ENCODE measurements around the gene SLF2. TPM values are rescaled to one million over a fixed set of nuclear protein-coding genes. Genes with fewer than 3 reads are reported as not detected.

The SLF2 gene
- total RNA-seq, 1 donor from 2014 or later, result 16.4 TPM

DNA sequence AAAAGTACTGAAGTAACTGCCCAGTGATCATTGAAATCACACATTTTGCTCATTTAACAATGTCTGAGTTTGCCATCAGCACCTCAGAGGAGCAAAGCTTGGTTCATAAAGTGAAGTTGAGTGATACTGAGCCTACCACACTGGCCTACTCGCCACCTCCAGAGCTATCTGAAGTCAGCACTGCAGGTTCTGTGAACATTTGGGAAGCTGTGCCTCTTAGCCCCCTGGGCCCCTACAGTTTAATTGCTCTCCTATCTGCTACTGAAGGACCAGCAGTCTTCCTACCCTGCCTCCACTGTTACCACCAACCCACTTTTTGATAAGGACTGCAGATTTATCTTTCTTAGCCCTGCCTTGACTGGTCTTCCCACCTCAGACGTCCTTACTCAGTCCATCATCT lies 54.6 kb downstream of the SLF2 start:
- H3K4me1 ChIP-seq, result peaks cover 17% of the 10 kb centered on the region
- TF ChIP-seq, protein P1, sequence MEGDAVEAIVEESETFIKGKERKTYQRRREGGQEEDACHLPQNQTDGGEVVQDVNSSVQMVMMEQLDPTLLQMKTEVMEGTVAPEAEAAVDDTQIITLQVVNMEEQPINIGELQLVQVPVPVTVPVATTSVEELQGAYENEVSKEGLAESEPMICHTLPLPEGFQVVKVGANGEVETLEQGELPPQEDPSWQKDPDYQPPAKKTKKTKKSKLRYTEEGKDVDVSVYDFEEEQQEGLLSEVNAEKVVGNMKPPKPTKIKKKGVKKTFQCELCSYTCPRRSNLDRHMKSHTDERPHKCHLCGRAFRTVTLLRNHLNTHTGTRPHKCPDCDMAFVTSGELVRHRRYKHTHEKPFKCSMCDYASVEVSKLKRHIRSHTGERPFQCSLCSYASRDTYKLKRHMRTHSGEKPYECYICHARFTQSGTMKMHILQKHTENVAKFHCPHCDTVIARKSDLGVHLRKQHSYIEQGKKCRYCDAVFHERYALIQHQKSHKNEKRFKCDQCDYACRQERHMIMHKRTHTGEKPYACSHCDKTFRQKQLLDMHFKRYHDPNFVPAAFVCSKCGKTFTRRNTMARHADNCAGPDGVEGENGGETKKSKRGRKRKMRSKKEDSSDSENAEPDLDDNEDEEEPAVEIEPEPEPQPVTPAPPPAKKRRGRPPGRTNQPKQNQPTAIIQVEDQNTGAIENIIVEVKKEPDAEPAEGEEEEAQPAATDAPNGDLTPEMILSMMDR (IDR thresholded peaks at IDR 0.05; ENCODE audit: borderline replicate concordance), result no peak
- intact Hi-C loops (cut with micrococcal nuclease), result no loop called here
- H3K4me3 ChIP-seq, result no peak overlapping the region
- H3K27me3 ChIP-seq (ENCODE audit: low read depth), result no peaks in the 10 kb centered on the region
- peaks cover 36% of the 10 kb centered on the region for H3K36me3 ChIP-seq
- no peak for DNase-seq
- no peaks in the 10 kb centered on the region for H3K9me3 ChIP-seq (replicated peaks)
- no peak overlapping the region for H3K27ac ChIP-seq (replicated peaks)

DNA sequence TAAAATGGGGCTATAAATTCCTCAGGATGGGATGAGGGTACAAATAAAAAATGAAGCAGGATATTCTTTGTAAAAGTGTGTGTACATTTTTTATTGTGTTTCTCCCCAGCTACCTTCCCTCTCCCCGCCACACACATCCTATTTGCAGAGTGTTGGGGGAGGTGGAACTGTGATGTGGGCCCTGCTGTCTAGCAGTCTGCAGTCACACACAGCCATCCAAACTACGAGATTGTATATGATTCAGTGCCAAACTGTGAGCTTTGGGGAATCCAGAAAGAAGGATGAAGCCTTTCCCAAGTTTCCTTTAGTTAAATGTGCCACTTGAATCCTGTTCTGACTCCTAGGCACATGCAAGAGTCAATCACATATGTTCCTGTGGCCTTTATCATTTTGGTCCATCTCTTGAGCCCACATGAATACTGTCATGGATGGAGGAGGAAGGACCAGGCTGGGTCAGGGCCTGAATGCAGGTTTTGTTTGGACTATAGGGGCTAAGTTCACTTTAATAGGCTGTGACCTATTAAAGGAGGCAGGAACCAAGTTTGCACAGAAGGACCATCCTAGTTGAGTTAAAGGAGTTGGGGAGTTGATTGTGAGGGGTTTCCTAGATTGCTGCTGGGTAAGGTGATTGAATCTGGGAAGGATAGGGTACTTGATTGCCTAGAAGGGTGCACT lies 55.4 kb downstream of the SLF2 start:
- intact Hi-C loops (cut with micrococcal nuclease), result no loop called here
- TF ChIP-seq, protein P1 (IDR thresholded peaks at IDR 0.05; ENCODE audit: borderline replicate concordance), result no peak
- no peak overlapping the region for H3K4me3 ChIP-seq
- H3K36me3 ChIP-seq, result peaks cover 28% of the 10 kb centered on the region
- no peak overlapping the region for H3K27ac ChIP-seq (replicated peaks)
- H3K4me1 ChIP-seq, result peaks cover 17% of the 10 kb centered on the region
- H3K9me3 ChIP-seq (replicated peaks), result no peaks in the 10 kb centered on the region
- DNase-seq, result no peak
- H3K27me3 ChIP-seq (ENCODE audit: low read depth), result no peaks in the 10 kb centered on the region

DNA sequence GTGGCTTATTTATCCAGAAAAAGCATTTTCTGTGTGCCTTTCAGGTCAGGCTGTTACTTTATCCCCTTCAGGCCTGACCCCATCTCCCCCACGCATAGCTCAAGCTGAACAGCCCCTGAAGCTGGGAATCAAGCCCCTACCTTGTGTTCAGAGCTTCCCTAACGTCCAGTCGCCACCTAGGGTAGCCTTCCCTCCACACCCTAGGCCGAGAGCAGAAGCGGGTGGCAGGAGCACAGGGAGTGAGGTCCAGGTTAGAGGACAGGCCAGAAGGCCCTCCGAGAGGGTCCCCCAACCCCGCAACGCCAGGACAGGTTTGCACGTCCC lies 56.1 kb downstream of the SLF2 start:
- H3K4me1 ChIP-seq, result peaks cover 17% of the 10 kb centered on the region
- no peaks in the 10 kb centered on the region for H3K9me3 ChIP-seq (replicated peaks)
- no peak for DNase-seq
- TF ChIP-seq, protein P1 (IDR thresholded peaks at IDR 0.05; ENCODE audit: borderline replicate concordance), result no peak
- no peak overlapping the region for H3K27ac ChIP-seq (replicated peaks)
- intact Hi-C loops (cut with micrococcal nuclease), result no loop called here
- peaks cover 26% of the 10 kb centered on the region for H3K36me3 ChIP-seq
- H3K27me3 ChIP-seq (ENCODE audit: low read depth), result no peaks in the 10 kb centered on the region
- H3K4me3 ChIP-seq, result peak overlapping the region; percentile 76

DNA sequence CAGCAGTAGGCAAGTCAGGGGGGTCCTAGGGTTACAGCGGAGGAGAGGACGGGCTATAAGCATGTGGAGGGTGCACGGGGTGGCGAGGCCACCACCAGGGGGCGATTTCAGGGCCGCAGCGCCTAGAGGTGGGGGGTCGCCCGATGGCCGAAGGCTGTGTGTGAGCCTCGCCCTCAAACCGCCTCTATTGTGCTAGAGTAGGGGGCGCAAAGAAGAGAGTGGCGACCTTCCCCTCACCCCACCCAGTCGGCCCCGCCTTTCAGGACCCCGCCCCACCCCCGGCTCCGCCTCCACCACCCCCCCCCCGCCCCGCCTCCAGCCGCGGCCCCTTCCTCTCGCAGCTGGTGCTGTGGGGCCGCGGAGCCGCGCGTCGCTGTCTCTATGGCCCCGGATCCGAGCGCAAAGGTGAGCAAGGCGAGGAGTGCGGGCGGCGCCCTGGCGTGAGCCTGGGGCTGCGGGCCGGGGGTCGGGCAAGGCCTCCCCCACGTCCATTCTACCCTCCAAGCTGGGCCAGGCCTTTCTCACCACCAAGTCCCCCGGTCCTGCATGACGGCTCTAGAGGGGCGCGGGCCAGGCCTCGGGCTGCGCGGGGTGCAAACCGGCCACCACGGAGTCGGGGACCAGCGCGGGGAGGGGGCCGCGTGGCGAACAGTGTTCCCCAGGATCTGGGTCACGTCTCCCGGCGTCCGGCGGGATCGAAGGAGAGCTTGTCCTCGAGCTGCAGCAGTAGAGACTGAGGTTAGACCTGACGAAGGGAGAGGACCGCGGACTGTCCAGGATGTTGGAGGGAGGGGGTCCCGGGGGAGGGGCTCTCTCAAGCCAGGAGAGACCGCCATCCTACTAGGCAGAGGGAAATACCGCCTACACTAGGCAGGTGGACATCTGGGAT lies 56.7 kb downstream of the SLF2 start, which contains the start of gene SEMA4G:
TSS of gene SEMA4G (plus strand) at position 318 of the 889 bp plus-strand sequence. CDS start 3,409 bp downstream, outside the sequence.
- intact Hi-C loops (cut with micrococcal nuclease), result no loop called here
- H3K36me3 ChIP-seq, result peaks cover 20% of the 10 kb centered on the region
- peak within 1 kb of the TSS; percentile 76 for H3K4me3 ChIP-seq
- peak; percentile 31 for DNase-seq
- peaks cover 17% of the 10 kb centered on the region for H3K4me1 ChIP-seq
- no peaks in the 10 kb centered on the region for H3K9me3 ChIP-seq (replicated peaks)
- no peak within 1 kb of the TSS for H3K27ac ChIP-seq (replicated peaks)
- TF ChIP-seq, protein P1 (IDR thresholded peaks at IDR 0.05; ENCODE audit: borderline replicate concordance), result peak; percentile 78
- H3K27me3 ChIP-seq (ENCODE audit: low read depth), result no peaks in the 10 kb centered on the region

DNA sequence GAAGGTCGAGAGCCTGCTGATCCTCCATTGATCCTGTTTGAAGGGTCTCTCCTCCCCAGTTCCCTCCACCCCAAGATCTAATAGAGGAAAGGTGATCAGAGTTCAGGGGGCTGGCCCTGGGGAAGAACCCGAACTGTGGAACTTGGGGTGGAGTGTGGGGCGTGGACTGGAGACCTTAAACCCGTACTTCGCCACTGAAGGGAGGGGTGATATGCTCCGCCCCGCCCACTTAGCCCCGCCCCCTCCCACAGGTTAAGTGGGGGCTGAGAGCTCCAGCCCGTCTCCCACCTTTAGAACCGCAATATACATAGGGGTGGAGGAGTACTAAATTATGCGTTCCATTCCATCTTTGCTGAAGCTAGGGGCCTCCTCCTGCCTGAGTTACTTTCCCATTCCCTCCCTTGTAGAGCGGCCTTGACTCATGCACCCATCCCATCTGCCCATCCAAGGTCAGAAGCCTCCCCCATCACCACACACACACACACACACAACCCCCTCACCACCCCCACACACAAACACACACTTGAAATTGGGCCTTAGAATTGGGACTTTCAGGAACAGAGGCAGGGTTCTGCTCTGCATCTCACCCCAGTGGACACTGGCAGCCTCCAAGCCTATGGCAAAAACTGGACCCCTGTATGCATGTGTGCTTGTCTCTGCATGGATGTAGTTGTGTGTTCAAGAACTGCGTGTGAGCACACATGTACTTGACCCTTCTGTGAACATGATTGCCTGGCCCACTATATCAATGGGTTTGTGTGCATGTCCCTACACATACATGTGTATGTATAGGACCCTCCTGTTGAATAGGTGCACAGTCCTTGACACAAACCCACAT lies 57.5 kb downstream of the SLF2 start:
- H3K9me3 ChIP-seq (replicated peaks), result no peaks in the 10 kb centered on the region
- peaks cover 11% of the 10 kb centered on the region for H3K36me3 ChIP-seq
- no peak overlapping the region for H3K27ac ChIP-seq (replicated peaks)
- no peaks in the 10 kb centered on the region for H3K27me3 ChIP-seq (ENCODE audit: low read depth)
- TF ChIP-seq, protein P1 (IDR thresholded peaks at IDR 0.05; ENCODE audit: borderline replicate concordance), result no peak
- H3K4me1 ChIP-seq, result peaks cover 17% of the 10 kb centered on the region
- intact Hi-C loops (cut with micrococcal nuclease), result no loop called here
- peak overlapping the region; percentile 76 for H3K4me3 ChIP-seq
- DNase-seq, result no peak

All from left ventricle myocardium inferior (tissue), 1 donor.